GM19099 (cell line): ENCODE data around the gene RGS1.
A peak's percentile ranks its signal among the peaks of the same experiment; 100 is the strongest.

Experiments used
- POLR2A ChIP-seq: IDR thresholded peaks from 3 replicates; pipeline ENCODE4 v1.6.1; 2011; ENCODE audit warnings: low read depth; ENCODE audit not compliant: insufficient read length; ENCODE audit errors: extremely low read depth

RGS1 gene

DNA sequence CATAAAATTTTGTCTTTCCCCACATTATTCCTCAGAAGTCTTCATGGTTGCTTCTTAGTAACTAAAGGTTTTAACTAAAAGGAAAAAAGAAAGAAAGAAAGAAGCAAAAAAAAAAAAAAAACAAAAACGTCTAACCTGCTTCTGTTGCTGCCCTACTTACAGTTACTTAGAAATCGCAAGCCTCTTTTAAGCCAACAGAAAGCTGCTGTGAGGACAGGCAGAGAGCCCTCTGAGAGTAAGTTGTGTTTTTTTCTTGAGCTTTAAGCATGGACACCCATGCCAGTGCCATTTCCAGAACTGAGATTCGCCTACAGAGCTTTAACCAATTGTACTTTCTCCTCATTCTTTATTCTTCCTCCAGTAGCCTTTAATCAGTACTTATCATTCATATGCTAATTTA is 25.6 kb upstream of the RGS1 start:
- no peak for TF ChIP-seq POLR2A

- TF ChIP-seq POLR2A: peak; percentile 40
Observed at GRCh38 chr1:192550922-192551534, 24.5 kb upstream of the RGS1 start.

DNA sequence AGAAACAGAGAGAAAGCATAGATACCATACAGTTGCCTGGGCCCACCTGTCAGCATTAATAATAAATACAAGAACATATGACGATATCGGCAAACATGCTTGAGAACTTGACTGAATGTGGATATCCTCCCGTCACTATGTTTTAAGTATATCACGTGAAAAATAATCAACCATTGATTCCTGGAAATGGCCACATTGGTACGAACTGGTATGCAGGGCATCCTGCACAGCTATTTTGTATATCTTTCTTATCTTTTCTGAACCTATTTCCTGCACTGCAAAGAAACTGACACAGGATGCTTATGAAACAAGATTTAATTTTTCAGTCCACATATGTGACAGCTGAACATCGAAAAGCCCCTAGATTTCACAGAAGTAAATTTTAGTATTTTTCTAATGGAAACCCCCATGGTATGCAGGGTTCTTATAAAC is 22.8 kb upstream of the RGS1 start:
- no peak for TF ChIP-seq POLR2A

- peak; percentile 38 for TF ChIP-seq POLR2A
Observed at GRCh38 chr1:192553741-192554140, 21.8 kb upstream of the RGS1 start.

DNA sequence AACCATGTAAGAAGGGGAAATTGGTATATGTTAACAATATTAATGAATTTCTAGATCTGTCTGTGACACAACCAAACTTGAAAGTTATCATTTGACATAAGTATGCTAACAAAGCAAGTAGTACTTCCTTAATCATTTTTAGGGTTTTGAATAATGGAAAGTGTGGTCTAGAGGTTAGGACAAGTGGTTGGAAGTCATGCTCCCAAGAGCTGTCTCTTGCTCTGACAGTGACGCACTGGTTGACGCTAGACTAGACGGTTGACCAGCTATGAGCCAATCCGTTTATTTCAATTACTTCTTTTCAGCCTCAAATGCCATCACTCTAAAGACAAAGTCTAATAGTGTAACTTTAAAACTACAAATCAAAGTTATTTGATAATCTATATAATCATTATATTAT is 20.7 kb upstream of the RGS1 start:
- TF ChIP-seq POLR2A: no peak

DNA sequence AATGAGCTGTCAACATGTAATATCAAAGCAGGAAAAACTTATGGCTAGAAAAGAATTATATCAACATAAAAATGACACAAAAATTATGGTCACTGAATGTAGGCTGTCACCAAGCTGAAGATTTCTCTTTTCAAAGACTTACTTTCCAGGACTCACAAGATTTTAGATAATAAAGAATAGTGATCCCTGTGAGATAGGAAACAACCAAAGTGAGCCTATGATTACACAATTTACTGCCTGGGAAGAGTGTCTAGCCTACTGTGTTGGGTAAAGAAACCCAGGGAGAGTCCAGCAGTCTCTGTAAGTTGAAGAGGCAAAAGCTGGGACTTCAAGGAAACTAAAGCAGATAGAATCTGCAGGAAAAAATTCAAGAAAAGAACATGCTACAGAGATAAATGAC is 20.2 kb upstream of the RGS1 start:
- TF ChIP-seq POLR2A: no peak

DNA sequence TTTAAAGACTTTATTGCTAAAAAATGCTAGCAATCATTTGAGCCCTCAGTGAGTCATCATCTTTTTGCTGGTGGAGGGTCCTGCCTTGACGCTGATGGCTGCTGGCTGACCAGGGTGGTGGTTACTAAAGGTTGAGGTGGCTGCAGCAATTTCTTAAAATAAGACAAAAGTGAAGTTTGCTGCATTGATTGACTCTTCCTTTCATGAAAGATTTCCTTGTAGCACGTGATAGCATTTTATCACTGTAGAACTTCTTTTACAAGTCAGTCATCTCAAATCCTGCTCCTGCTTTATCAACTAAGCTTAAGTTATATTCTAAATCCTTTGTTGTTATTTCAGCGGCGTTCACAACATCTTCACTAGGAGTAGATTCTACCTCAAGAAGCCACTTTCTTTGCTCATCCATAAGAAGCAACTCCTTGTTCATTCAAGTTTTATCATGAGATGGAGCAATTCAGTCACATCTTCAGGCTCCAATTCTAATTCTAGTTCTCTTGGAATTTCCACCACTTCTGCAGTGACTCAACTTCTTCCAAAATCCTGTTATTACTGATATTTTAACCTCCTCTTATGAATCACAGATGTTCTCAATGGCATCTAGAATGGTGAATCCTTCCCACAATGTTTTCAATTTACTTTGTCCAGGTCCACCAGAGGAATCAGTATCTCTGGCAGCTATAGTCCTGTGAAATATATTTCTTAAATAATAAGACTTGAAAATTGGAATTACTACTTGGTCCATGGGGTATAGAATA is 17.6 kb upstream of the RGS1 start:
- TF ChIP-seq POLR2A: no peak

- TF ChIP-seq POLR2A: peak; percentile 8
Observed at GRCh38 chr1:192559115-192560006, 16.2 kb upstream of the RGS1 start.

- TF ChIP-seq POLR2A: no peak
Observed at GRCh38 chr1:192561301-192561700, 14.3 kb upstream of the RGS1 start.

GRCh38 chr1:192563129-192563528 is 12.4 kb upstream of the RGS1 start:
- TF ChIP-seq POLR2A: no peak

- TF ChIP-seq POLR2A: no peak
Observed at GRCh38 chr1:192564099-192564498, 11.5 kb upstream of the RGS1 start.

- no peak for TF ChIP-seq POLR2A
Observed at GRCh38 chr1:192565946-192566345, 9.6 kb upstream of the RGS1 start.

GRCh38 chr1:192566657-192567056 is 8.9 kb upstream of the RGS1 start:
- no peak for TF ChIP-seq POLR2A

GRCh38 chr1:192568063-192568462 is 7.5 kb upstream of the RGS1 start:
- TF ChIP-seq POLR2A: no peak

DNA sequence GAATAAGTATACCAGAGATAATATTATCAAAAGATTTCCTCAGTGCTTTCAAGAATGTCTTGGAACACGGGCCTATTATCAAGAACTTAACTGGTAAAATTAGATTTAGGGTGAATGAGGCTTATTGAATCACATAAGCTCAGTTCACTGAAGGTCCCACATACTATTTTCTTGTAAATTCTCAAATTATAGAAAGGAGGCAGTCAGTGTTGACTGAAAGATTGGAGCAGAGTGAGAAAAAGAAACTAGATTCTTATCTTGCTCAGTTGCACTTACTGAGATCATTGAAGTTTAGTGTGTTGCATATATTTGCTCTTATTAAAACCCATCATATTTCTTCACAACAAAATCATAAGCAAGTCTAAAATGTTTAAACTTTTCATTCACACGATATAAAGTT is 3.9 kb upstream of the RGS1 start:
- no peak for TF ChIP-seq POLR2A

- TF ChIP-seq POLR2A: no peak
Observed at GRCh38 chr1:192573499-192573898, 2.1 kb upstream of the RGS1 start.

GRCh38 chr1:192574073-192574472 is 1.5 kb upstream of the RGS1 start:
- TF ChIP-seq POLR2A: no peak
